GM12865 (cell line): ENCODE measurements around the gene KISS1R.

Experiments used
- DNase-seq: peaks from one replicate; pipeline ENCODE4 v3.0.0; 2010; ENCODE audit warnings: low read depth
- H3K4me3 ChIP-seq: 2 replicates; pipeline ENCODE4 v1.5.1; 2011; ENCODE audit warnings: mild to moderate bottlenecking, low read depth, low read length, control low read depth
- TF ChIP-seq, protein P1 (sequence below): IDR thresholded peaks from 2 replicates; pipeline ENCODE4 v1.5.1; 2011; ENCODE audit warnings: low read length, control low read depth, low read depth, inconsistent platforms; ENCODE audit not compliant: insufficient read depth; ENCODE audit errors: missing control alignments

KISS1R gene

DNA sequence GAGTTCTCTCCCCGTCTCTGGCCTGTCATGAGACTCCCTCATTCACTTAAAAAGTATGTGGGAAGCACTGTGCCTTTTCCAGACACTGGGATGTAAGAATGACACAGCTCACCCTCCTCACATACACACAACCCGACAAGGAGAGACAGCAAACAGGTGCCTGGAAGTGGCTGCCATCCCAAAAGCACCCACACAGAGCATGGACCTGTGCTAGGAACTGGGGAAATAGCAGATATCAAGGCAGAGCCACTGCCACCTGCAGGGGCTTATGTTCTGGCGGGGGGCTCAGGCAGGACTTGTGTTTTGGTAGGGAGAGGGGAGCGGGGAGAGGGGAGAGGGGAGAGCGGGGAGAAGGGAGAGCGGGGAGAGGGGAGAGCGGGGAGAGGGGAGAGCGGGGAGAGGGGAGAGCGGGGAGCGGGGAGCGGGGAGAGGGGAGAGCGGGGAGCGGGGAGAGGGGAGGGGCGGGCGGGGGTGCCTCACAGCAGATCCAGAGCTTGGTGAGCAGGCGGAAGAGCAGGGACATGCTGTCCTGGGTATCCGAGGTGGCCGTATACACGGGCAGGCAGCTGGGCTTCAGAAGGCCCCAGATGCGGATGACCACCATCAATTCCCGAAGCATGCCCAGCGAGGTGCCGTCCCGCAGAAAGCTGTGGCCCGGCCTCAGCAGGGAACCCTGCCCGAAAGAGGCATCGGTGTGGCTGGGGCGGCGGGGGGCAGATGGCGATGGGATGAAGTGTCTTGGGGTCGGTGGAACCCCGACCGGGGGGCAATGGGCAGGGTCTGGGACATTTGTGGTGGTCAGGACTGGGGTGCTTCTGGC, 45.5 kb upstream of the KISS1R start:
- TF ChIP-seq, protein P1, sequence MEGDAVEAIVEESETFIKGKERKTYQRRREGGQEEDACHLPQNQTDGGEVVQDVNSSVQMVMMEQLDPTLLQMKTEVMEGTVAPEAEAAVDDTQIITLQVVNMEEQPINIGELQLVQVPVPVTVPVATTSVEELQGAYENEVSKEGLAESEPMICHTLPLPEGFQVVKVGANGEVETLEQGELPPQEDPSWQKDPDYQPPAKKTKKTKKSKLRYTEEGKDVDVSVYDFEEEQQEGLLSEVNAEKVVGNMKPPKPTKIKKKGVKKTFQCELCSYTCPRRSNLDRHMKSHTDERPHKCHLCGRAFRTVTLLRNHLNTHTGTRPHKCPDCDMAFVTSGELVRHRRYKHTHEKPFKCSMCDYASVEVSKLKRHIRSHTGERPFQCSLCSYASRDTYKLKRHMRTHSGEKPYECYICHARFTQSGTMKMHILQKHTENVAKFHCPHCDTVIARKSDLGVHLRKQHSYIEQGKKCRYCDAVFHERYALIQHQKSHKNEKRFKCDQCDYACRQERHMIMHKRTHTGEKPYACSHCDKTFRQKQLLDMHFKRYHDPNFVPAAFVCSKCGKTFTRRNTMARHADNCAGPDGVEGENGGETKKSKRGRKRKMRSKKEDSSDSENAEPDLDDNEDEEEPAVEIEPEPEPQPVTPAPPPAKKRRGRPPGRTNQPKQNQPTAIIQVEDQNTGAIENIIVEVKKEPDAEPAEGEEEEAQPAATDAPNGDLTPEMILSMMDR = no peak
- no peak for DNase-seq
- no peak overlapping the region for H3K4me3 ChIP-seq

DNA sequence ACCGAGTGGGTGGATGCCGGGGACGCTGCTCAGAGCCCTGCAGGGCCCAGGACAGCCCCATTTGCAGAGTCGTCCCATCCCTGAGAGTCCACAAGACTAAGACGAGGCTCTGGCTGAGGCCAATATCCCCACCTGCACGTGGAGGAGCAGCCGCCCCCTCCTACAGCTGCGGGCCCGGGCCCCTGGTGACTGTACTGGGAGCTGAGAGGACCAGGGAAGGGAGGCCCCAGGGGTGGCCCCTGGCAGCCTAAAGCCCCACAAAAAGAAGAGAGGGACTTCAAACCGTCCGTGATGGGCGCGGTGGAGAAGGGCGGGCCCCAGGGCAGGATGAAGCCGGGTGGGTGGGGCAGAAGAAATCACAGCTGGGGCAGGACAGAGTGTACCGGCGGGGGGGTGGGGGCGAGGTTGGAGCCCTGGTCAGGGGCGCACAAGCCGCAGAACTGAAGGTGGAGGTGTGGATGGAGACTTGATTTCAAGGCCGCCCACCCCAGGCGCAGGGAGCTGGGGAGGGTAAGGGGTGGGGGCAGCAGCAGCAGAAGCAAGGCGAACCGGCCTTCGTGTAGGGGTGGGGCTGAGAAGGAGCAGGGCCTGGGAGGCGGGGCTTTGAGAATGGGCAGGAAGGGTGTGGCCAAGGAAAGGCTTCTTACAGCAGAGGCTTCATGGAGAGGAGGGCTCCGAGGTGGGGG, 44.7 kb upstream of the KISS1R start:
- peak overlapping the region; percentile 22; the same call in 1 of the 2 replicates for H3K4me3 ChIP-seq
- TF ChIP-seq, protein P1 = no peak
- peak; percentile 92 for DNase-seq

DNA sequence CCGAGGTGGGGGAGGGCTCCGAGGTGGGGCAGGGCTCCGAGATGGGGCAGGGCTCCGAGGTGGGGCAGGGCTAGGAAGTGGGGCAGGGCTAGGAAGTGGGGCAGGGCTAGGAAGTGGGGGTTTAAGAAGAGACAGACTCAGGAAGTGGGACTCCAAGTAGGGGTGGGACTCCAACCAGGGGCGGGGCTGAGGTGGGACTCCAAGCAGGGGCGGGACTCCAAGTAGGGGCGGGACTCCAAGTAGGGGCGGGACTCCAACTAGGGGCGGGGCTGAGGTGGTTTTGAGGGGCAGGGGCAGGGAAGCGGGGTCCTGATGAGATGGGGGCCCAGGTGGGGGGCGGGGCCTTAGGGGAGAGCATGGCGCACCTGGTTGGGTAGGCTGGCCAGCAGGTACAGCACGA, 44.0 kb upstream of the KISS1R start:
- TF ChIP-seq, protein P1 = no peak
- H3K4me3 ChIP-seq = no peak overlapping the region
- DNase-seq = peak; percentile 94

- TF ChIP-seq, protein P1 = no peak
- no peak overlapping the region for H3K4me3 ChIP-seq
- no peak for DNase-seq
Measured at GRCh38 chr19:873561-874041, 43.5 kb upstream of the KISS1R start.

DNA sequence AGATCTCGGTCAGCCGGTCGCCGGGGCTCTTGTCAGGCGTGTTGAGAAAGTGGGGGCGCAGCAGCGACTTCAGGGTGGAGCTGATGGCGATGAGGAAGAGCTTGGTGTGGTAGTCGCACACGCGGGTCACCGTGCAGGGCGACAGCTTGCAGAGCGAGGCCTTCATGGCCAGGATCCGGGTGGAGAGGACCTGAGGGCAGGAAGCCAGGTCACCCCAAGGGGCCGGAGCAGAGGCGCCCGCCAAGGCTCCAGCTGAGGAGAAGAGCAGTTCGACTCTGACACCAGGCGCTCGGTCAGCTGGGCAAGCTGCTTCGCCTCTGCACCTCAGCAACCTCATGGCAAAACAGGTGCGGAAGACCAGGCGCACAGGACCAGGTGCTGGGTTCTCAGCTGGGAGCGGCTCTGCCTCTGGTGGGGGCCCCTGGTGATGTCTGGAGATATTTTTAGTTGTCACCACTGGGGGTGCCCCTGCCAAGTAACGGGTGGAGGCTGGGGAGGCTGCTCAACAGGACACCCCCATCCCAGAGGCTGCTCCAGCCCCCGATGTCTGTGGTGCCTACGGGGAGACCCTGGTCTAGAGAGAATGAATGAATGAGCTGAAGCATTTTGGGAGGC, 41.8 kb upstream of the KISS1R start:
- DNase-seq = no peak
- H3K4me3 ChIP-seq = no peak overlapping the region
- TF ChIP-seq, protein P1 = no peak

DNA sequence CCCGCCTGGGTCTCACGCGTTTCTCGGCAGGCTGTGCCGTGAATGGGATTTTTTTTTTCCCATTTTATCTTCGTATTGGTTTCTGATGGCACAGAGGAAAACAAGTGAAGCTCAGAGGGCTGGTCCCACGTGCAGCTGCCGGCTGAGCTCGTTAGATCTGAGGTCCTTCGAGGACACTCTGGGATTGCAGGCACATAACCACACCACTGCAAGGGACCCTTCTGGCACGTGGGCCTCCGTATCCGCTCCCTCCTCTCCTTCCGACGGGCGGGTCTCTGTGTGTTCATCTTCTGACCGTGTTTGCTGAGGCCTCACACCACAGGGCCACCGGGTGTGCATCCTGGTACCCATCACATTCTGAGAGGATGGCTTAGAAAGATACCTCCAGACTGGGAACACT, 41.0 kb upstream of the KISS1R start:
- TF ChIP-seq, protein P1 = no peak

More for the DNA sequence above, 41.0 kb upstream of the KISS1R start:
- DNase-seq = no peak
- H3K4me3 ChIP-seq = no peak overlapping the region
